Stimulated activated CD4-positive, alpha-beta T cell treated with anti-CD3 and anti-CD28 coated beads, TNF-alpha, amount 100 ng/mL, for 24 hours (primary cell): Measurements from ENCODE around the gene METTL1.
"Not testable (repeated sequence)": the region's sequence is repeated elsewhere in the genome, so short reads cannot be mapped to it uniquely, and the experiment has no call there.

Experiments used
- DNase-seq, 3 experiments: peaks; one replicate each; pipeline ENCODE4 v3.0.0-alpha.2; 2020; ENCODE audit warnings: low read depth in 3 of 3

Gene METTL1

GRCh38 chr12:57797933-57798332, 26.0 kb upstream of the METTL1 start:
- DNase-seq, result no peak

- no peak for DNase-seq
These were observed 25.1 kb upstream of the METTL1 start for GRCh38 chr12:57796996-57797395.

- no peak for DNase-seq
These were observed 23.4 kb upstream of the METTL1 start for GRCh38 chr12:57795354-57795753.

- DNase-seq, result no peak
These were observed 22.0 kb upstream of the METTL1 start for GRCh38 chr12:57793920-57794319.

GRCh38 chr12:57783861-57784260, 12.0 kb upstream of the METTL1 start:
- no peak for DNase-seq

GRCh38 chr12:57783466-57783801, 11.5 kb upstream of the METTL1 start:
- DNase-seq, result no peak

- DNase-seq, result peak; percentile 92 to 97 (median 96)
These were observed 10.9 kb upstream of the METTL1 start, which contains the start of gene TSFM for GRCh38 chr12:57782608-57783465. Gene TSFM (plus strand): TSS chr12:57782787. CDS start chr12:57782802, 15 bp downstream.

GRCh38 chr12:57782243-57782607, 10.3 kb upstream of the METTL1 start:
- no peak for DNase-seq

GRCh38 chr12:57781801-57782200, 9.9 kb upstream of the METTL1 start:
- no peak for DNase-seq

GRCh38 chr12:57781244-57781643, 9.3 kb upstream of the METTL1 start:
- no peak for DNase-seq

GRCh38 chr12:57780284-57780897, 8.5 kb upstream of the METTL1 start:
- no peak for DNase-seq

GRCh38 chr12:57779736-57780135, 7.8 kb upstream of the METTL1 start:
- DNase-seq, result no peak

GRCh38 chr12:57777911-57778310, 6.0 kb upstream of the METTL1 start:
- no peak for DNase-seq

- no peak for DNase-seq
These were observed 5.5 kb upstream of the METTL1 start for GRCh38 chr12:57777367-57777766.

- DNase-seq, result no peak
These were observed 4.3 kb upstream of the METTL1 start for GRCh38 chr12:57776247-57776587.

- DNase-seq, result no peak
These were observed 3.8 kb upstream of the METTL1 start for GRCh38 chr12:57775563-57776246.

GRCh38 chr12:57775044-57775443, 3.1 kb upstream of the METTL1 start:
- DNase-seq, result no peak

- not testable (repeated sequence) for DNase-seq
These were observed 2.7 kb upstream of the METTL1 start for GRCh38 chr12:57774634-57775033.

- peak in 1 of 3 experiments; percentile 36 for DNase-seq
These were observed 771 bp upstream of the METTL1 start, which contains the start of gene EEF1AKMT3 for GRCh38 chr12:57772429-57773322. Gene EEF1AKMT3 (plus strand): TSS chr12:57772614. CDS start chr12:57772725, 111 bp downstream.

- DNase-seq, result peak; percentile 86 to 94 (median 87)
These were observed 551 bp downstream of the METTL1 start for GRCh38 chr12:57771236-57771872.

GRCh38 chr12:57770734-57771133, 1.2 kb downstream of the METTL1 start:
- no peak for DNase-seq
